NCI-H187 (cell line): ENCODE results near the gene AQP9.
A peak's percentile ranks its signal among the peaks of the same experiment; 100 is the strongest.
"Not testable (repeated sequence)": the region's sequence is repeated elsewhere in the genome, so short reads cannot be mapped to it uniquely, and the experiment has no call there.

ENCODE experiments used
- DNase-seq, 2 experiments: peaks; one replicate each; lab custom pipeline; 2025; lab: John Stamatoyannopoulos, UW

AQP9 gene

GRCh38 chr15:58179741-58180381 lies 41.7 kb downstream of the AQP9 start:
- DNase-seq, result no peak

DNA sequence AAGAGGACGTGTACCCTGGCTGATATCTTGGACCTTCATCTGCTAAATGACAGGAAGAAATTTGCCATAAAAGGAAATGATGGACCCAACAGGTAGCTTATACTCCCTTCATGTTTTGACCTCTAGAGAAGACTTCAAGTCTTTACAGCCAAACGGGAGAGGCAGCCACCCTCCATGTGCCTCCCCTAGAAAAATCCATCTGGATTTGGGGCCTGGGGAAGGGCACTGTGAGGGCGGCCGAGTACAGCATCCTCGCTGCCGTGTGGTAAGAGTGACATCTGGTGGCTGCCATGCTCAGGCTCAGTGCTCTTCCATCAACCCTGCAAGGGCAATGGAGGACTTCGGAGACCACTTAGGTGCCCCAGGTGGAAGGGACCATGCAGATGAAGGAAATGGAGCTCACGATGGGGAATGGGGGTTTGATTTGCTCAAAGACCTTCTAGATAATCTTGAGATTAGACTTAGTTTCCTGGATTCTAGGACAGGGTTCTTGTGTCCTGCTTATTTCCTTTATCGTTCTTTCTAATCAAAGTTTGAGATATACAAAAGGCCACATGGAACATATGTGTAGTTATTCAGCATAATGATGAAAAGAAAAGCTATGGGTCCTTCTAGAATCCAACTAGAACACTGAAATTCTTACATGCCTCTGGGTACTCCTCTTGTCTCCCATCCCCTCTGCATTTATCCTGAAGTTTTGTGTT lies 44.4 kb downstream of the AQP9 start:
- peak in 1 of 2 experiments; percentile 10 for DNase-seq

GRCh38 chr15:58185439-58185838 lies 47.3 kb downstream of the AQP9 start:
- no peak for DNase-seq

- no peak for DNase-seq
Measured at GRCh38 chr15:58189148-58189811, 51.1 kb downstream of the AQP9 start.

DNA sequence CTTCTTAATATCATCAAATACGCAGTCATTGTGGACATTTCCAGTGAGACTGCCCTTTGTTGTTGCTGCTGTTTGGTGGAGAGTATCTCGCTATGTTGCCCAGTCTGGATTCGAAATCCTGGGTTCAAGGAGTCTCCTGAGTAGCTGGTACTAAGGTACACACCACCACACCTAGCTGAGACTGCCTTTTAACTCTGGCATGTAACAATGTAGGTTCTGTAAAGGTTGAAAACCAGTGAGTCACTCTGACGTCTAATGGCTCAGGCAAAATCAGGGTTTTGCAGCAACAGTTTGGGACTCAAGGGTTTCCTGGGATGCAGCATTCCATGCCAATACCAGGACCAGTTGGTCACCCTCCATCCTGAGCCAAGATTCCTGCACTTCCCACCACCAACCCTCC lies 52.2 kb downstream of the AQP9 start:
- no peak for DNase-seq

- not testable (repeated sequence) for DNase-seq
Measured at GRCh38 chr15:58193636-58194035, 55.5 kb downstream of the AQP9 start.

- DNase-seq, result no peak
Measured at GRCh38 chr15:58200739-58201138, 62.6 kb downstream of the AQP9 start.

DNA sequence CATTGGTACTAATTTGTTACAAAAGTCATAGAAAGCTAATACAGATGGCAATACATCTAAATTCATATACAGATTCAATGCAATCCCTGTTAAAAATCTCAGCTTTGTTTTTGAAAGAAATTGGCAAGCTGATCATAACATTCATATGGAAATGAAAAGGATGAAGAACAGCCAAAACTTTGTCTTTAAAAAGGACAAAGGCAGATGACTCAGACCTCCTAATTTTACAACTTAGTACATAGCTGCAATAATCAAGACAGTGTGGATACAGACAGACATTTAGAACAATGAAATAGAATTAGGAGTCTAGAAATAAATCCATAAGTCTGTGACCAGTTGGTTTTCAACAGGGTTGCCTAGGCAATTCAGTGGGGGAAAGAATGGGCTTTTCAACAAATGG lies 63.3 kb downstream of the AQP9 start:
- DNase-seq, result no peak

DNA sequence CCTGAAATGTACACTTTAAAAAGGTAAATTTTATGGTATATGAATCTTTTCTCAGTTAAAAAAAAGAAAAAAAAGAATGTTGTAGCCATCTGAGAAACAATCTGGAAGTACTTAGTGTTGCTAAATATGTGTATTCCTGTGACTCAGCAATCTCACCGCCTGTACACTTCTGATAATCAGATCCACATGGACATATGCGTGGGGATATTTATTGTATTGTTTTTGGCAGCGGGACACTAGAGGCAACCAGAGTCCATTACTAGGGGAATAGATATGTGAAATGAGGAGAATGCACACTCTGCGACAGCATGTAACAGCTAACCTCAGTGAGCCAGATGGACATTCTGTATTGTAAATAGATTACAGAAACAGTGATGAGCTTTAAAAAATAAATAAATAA lies 65.4 kb downstream of the AQP9 start:
- no peak for DNase-seq

GRCh38 chr15:58206151-58206550 lies 68.0 kb downstream of the AQP9 start:
- no peak for DNase-seq

DNA sequence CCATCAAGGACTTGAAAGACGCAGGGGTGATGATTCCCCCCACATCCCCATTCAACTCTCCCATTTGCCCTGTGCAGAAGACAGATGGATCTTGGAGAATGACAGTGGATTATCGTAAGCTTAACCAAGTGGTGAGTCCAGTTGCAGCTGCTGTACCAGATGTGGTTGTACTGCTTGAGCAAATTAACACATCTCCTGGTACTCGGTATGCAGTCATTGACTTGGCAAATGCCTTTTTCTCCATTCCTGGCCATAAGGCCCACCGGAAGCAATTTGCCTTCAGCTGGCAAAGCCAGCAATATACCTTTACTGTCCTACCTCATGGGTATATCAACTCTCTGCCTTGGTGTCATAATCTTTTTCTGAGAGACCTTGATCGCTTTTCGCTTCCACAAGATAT lies 70.0 kb downstream of the AQP9 start:
- DNase-seq, result not testable (repeated sequence)

GRCh38 chr15:58209007-58209481 lies 70.9 kb downstream of the AQP9 start:
- not testable (repeated sequence) for DNase-seq

DNA sequence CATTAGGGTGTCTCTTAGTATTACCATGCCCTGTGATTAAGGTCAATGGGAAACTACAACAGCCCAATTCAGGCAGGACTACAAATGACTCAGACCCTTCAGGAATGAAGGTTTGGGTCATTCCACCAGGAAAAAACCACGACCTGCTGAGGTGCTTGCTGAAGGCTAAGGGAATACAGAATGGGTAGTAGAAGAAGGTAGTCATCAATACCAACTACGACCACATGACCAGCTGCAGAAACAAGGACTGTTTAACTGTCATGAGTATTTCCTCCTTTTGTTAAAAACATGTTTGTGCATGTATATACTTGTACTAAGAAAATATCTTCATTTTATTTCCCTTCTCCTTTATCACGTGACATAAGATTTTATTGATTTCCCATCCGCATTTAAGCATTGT lies 71.8 kb downstream of the AQP9 start:
- DNase-seq, result not testable (repeated sequence)

GRCh38 chr15:58212909-58213526 lies 74.8 kb downstream of the AQP9 start:
- no peak for DNase-seq

GRCh38 chr15:58213587-58214338 lies 75.6 kb downstream of the AQP9 start:
- DNase-seq, result no peak

GRCh38 chr15:58214591-58215340 lies 76.6 kb downstream of the AQP9 start:
- DNase-seq, result no peak

DNA sequence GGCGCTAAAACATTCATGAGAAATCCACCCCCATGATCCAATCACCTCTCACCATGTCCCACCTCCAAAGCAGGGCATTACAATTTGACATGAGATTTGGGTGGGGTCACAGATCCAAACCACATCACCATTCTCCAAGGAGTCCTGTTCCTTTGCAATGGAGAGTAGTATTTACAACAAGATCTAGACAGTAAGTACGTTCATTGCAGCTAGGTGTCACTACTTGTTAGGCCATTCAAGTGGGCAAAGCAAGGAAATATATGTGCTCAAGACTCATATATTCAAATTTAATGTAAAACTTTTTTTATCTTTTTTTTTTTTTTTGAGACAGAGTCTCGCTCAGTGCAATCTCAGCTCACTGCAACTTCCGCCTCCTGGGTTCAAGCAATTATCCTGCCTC lies 79.3 kb downstream of the AQP9 start:
- DNase-seq, result no peak

DNA sequence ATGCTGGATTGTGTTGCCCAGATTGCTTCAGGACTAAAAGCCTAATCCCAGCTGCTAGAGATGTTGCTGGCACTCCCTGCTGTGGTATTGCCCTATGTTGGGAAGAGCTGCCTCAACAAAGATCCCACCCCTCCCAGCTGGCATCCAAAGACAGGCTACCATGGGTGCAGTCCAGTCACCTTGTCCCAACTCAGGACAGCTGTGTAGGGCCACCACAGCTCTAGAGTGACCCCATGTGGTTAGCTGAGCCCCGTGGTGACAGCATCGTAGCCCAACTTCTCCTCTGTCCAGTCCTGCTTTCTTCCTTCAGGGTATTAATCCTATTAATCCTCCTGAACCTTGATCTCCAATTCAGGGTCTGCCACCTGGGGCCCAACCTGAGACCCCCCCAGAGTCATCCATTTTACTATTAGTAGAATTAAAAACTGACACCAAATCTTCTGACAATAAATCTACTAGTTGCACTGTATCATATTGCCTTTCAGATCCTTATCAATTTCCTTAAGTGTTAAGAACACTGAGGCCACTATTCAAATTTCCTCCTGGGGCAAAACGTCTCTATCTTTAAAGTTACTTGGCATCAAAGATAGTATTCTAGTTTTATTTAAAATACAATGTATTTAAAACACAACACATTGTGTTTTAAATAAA lies 83.5 kb downstream of the AQP9 start:
- DNase-seq, result no peak

GRCh38 chr15:58222679-58223078 lies 84.5 kb downstream of the AQP9 start:
- no peak for DNase-seq

DNA sequence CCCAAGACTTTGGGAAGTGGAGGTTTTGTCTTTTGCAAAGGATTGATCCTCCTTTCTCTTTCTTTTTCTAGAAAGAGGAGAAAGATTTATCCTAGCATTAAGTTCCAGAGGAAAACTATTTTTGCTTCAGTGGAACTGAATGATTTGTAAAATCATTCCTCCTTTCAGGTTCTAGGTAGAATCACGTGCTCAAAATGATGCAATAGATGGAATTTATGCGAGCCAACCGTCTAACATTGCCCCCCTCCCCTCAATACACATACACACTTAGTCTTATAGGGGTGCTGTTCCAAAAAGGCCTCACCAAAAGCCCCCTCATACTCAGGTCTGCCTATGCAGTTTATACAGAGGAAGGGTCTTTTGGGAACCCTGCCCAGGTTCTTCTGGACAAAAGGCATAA lies 85.3 kb downstream of the AQP9 start:
- DNase-seq, result no peak

DNA sequence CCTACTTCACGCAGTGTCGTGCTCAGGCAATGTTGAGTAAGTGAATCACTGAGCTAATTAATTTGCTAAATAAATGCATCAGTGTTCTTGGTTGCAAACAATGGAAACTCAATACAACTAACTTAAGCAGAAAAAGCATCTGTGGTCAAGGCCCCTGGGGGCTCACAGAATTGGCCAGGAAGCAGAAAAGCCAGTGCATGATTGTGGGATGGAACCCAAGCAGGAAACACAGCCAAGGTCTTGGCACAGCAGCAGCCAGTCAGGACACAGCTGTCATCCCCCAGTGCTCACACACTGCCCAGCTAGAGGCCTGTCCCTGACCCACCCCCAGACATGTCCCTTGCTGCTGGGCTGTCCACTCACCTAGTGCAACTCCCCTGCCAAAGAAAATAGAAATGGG lies 85.9 kb downstream of the AQP9 start:
- no peak for DNase-seq
